DOHH2 (cell line): ENCODE results near the gene EPHB1.

Source experiments
- H3F3A ChIP-seq: fragments of 200-600 bp; sonication (generic), shearing (Covaris generic); 2 replicates; pipeline ENCODE4 v1.6.0; 2016; ENCODE audit warnings: antibody characterized with exemption, mild to moderate bottlenecking; ENCODE audit not compliant: control insufficient read depth, insufficient read depth
- H3K27ac ChIP-seq: fragments of 200-600 bp; sonication (generic); 2 replicates; pipeline ENCODE4 v1.5.1; 2014; ENCODE audit warnings: low read depth, mild to moderate bottlenecking, low read length, moderate library complexity
- H3K27me3 ChIP-seq: fragments of 200-600 bp; sonication (generic); 2 replicates; pipeline ENCODE4 v1.6.1; 2014; ENCODE audit warnings: mild to moderate bottlenecking, low read length, mixed read lengths; ENCODE audit not compliant: control insufficient read depth
- H3K36me3 ChIP-seq: fragments of 200-600 bp; sonication (generic); 2 replicates; pipeline ENCODE4 v1.6.1; 2014; ENCODE audit warnings: mild to moderate bottlenecking, low read length, moderate library complexity, mixed read lengths; ENCODE audit not compliant: control insufficient read depth
- H3K4me1 ChIP-seq: fragments of 200-600 bp; sonication (generic); 2 replicates; pipeline ENCODE4 v1.6.1; 2014; ENCODE audit warnings: mild to moderate bottlenecking, low read length, mixed read lengths; ENCODE audit not compliant: control insufficient read depth
- H3K4me2 ChIP-seq: fragments of 200-600 bp; sonication (generic); 2 replicates; pipeline ENCODE4 v1.6.0; 2014; ENCODE audit warnings: mild to moderate bottlenecking, low read length, moderate library complexity
- H3K4me3 ChIP-seq: fragments of 200-600 bp; sonication (generic); 2 replicates; pipeline ENCODE4 v1.5.1; 2014; ENCODE audit warnings: mild to moderate bottlenecking, low read length, mixed read lengths
- H3K79me2 ChIP-seq: fragments of 200-600 bp; sonication (generic); 2 replicates; pipeline ENCODE4 v1.6.1; 2014; ENCODE audit warnings: mild to moderate bottlenecking, low read length, mixed read lengths; ENCODE audit not compliant: control insufficient read depth
- H3K9me2 ChIP-seq: fragments of 200-600 bp; sonication (generic); replicated peaks from 2 replicates; pipeline ENCODE4 v1.6.1; 2014; ENCODE audit warnings: mild to moderate bottlenecking, low read length, mixed read lengths; ENCODE audit not compliant: control insufficient read depth
- H3K9me3 ChIP-seq: fragments of 200-600 bp; sonication (generic); 2 replicates; pipeline ENCODE4 v1.6.1; 2014; ENCODE audit warnings: antibody characterized with exemption, low read length, mixed read lengths; ENCODE audit not compliant: control insufficient read depth, insufficient read depth
- H4K20me1 ChIP-seq: fragments of 200-600 bp; sonication (generic); 2 replicates; pipeline ENCODE4 v1.6.0; 2014; ENCODE audit warnings: low read depth, mild to moderate bottlenecking, antibody characterized with exemption, low read length, moderate library complexity; ENCODE audit not compliant: control insufficient read depth, insufficient read depth
- CTCF ChIP-seq: fragments of 200-600 bp; sonication (generic); IDR thresholded peaks from one replicate; pipeline ENCODE4 v1.5.1; 2014; ENCODE audit warnings: antibody characterized with exemption, mild to moderate bottlenecking, low read depth, low read length; ENCODE audit not compliant: poor library complexity, severe bottlenecking
- EZH2phosphoT487 ChIP-seq: fragments of 200-600 bp; sonication (generic); IDR thresholded peaks from 2 replicates; pipeline ENCODE4 v1.6.1; 2017; ENCODE audit warnings: borderline replicate concordance, mild to moderate bottlenecking, antibody characterized with exemption, low read length, moderate library complexity, mixed read lengths

EPHB1 gene

GRCh38 chr3:134757549-134758069 is 37.5 kb upstream of the EPHB1 start:
- Histone ChIP-seq H4K20me1 (no peaks in the 10 kb centered on the region), H3K27me3 (no peaks in the 10 kb centered on the region)
- TF ChIP-seq CTCF: no peak
- no peak for TF ChIP-seq EZH2phosphoT487

GRCh38 chr3:134761213-134761612 is 33.8 kb upstream of the EPHB1 start:
- no peaks in the 10 kb centered on the region for H4K20me1 ChIP-seq
- no peaks in the 10 kb centered on the region for H3K36me3 ChIP-seq
- H3K9me3 ChIP-seq: no peaks in the 10 kb centered on the region
- H3K4me1 ChIP-seq: no peaks in the 10 kb centered on the region
- H3K79me2 ChIP-seq: no peaks in the 10 kb centered on the region
- H3K4me2 ChIP-seq: no peak overlapping the region
- no peaks in the 10 kb centered on the region for H3K9me2 ChIP-seq
- TF ChIP-seq EZH2phosphoT487: no peak
- TF ChIP-seq CTCF: no peak
- H3K4me3 ChIP-seq: no peak overlapping the region
- no peak overlapping the region for H3K27ac ChIP-seq
- H3K27me3 ChIP-seq: no peaks in the 10 kb centered on the region
- no peaks in the 10 kb centered on the region for H3F3A ChIP-seq

More at GRCh38 chr3:134757549-134758069, 37.5 kb upstream of the EPHB1 start:
- Histone ChIP-seq H3K36me3 (no peaks in the 10 kb centered on the region), H3K27ac (no peak overlapping the region), H3K4me3 (no peak overlapping the region), H3K4me1 (no peaks in the 10 kb centered on the region), H3K9me3 (no peaks in the 10 kb centered on the region), H3K79me2 (no peaks in the 10 kb centered on the region), H3K4me2 (no peak overlapping the region), H3F3A (no peaks in the 10 kb centered on the region), H3K9me2 (no peaks in the 10 kb centered on the region)

GRCh38 chr3:134762016-134762415 is 33.0 kb upstream of the EPHB1 start:
- no peak overlapping the region for H3K27ac ChIP-seq
- no peaks in the 10 kb centered on the region for H3K9me3 ChIP-seq
- no peaks in the 10 kb centered on the region for H3K36me3 ChIP-seq
- no peaks in the 10 kb centered on the region for H3F3A ChIP-seq
- H4K20me1 ChIP-seq: no peaks in the 10 kb centered on the region
- H3K27me3 ChIP-seq: no peaks in the 10 kb centered on the region
- no peaks in the 10 kb centered on the region for H3K9me2 ChIP-seq
- TF ChIP-seq CTCF (no peak), EZH2phosphoT487 (no peak)
- H3K4me1 ChIP-seq: no peaks in the 10 kb centered on the region
- H3K4me2 ChIP-seq: no peak overlapping the region
- H3K79me2 ChIP-seq: no peaks in the 10 kb centered on the region
- no peak overlapping the region for H3K4me3 ChIP-seq
